HCT116 (cell line): ENCODE results near the gene GNA12. TPM values are rescaled to one million over a fixed set of nuclear protein-coding genes. Genes with fewer than 3 reads are reported as not detected.

Experiments
- ATAC-seq: fragments of 200-7000 bp; cut with Tn5 transposase; 2 replicates; pipeline ENCODE4 v1.9.1; 2020; ENCODE audit warnings: mild to moderate bottlenecking, moderate library complexity
- BruUV-seq: library from RNA; stranded (reverse); fragments of 400-500 nt; replicated peaks from 2 replicates; lab custom pipeline; 2021; lab: Mats Ljungman, UMichigan
- CTCF ChIA-PET: fragments of 300-600 bp; sonication (Branson Sonifier 250); formaldehyde crosslinking; loops from one replicate; lab custom pipeline; 2021; ENCODE audit warnings: antibody characterized with exemption; lab: Charles Lee
- POLR2A ChIA-PET: fragments of 300-600, 350-600 bp; sonication (Branson Sonifier 250); formaldehyde crosslinking; loops from one replicate; lab custom pipeline; 2021; ENCODE audit warnings: antibody characterized with exemption; lab: Charles Lee
- RAD21 ChIA-PET, 2 experiments: fragments of 300-600 bp; sonication (Branson Sonifier 250); formaldehyde crosslinking; loops; one replicate each; lab custom pipeline; 2023; ENCODE audit warnings: low total read pairs in 2 of 2; ENCODE audit not compliant: uncharacterized antibody in 2 of 2, unreplicated experiment in 2 of 2, low non-redundant PET in 1 of 2; lab: Charles Lee
- DNase-seq: peaks from one replicate; pipeline ENCODE4 v3.0.0-alpha.2; 2010; ENCODE audit warnings: low read depth, low spot score
- H2AFZ ChIP-seq: fragments of 200-600 bp; shearing (Covaris generic), sonication (generic); 2 replicates; pipeline ENCODE4 v1.6.1; 2017; ENCODE audit warnings: low read depth, mixed run types, mixed read lengths, antibody characterized with exemption, low read length; ENCODE audit not compliant: poor library complexity, severe bottlenecking
- H3K27ac ChIP-seq: 2 replicates; pipeline ENCODE4 v1.5.1; 2012; ENCODE audit warnings: low read depth, low read length
- H3K27me3 ChIP-seq: fragments of 200-600 bp; sonication (generic); 2 replicates; pipeline ENCODE4 v1.6.1; 2016; ENCODE audit warnings: mixed run types, low read length, mixed read lengths; ENCODE audit not compliant: insufficient read depth
- H3K36me3 ChIP-seq, 2 experiments: fragments of 200-500 bp in 1 of 2; fragments of 200-600 bp in 1 of 2; sonication (Bioruptor generic) in 1 of 2; sonication (generic) in 1 of 2; 2 replicates each; pipeline versions ENCODE4 v1.5.1 to v1.6.1; 2014 to 2016; ENCODE audit warnings: low read length in 2 of 2, inconsistent platforms in 1 of 2, mixed read lengths in 1 of 2, mixed run types in 1 of 2; ENCODE audit not compliant: insufficient read depth in 2 of 2, control insufficient read depth in 1 of 2
- H3K4me1 ChIP-seq, 2 experiments: fragments of 200-600 bp in 1 of 2; sonication (generic) in 1 of 2; 2 replicates each; pipeline versions ENCODE4 v1.5.1 to v1.6.1; 2012 to 2017; ENCODE audit warnings: low read length in 2 of 2, inconsistent platforms in 1 of 2, mild to moderate bottlenecking in 1 of 2, mixed read lengths in 1 of 2, mixed run types in 1 of 2, moderate library complexity in 1 of 2; ENCODE audit not compliant: insufficient read depth in 2 of 2, control insufficient read depth in 1 of 2
- H3K4me2 ChIP-seq: fragments of 200-600 bp; sonication (generic); 2 replicates; pipeline ENCODE4 v1.6.1; 2017; ENCODE audit warnings: mixed run types, low read length, mixed read lengths
- H3K4me3 ChIP-seq, 2 experiments: fragments of 200-600 bp in 1 of 2; sonication (generic) in 1 of 2; replicated peaks in 1 of 2; 2 replicates each; pipeline ENCODE4 v1.5.1; 2011 to 2016; ENCODE audit warnings: low read length in 2 of 2, control low read depth in 1 of 2, low read depth in 1 of 2, mild to moderate bottlenecking in 1 of 2, mixed read lengths in 1 of 2, mixed run types in 1 of 2
- H3K79me2 ChIP-seq: fragments of 200-600 bp; sonication (generic); 2 replicates; pipeline ENCODE4 v1.6.1; 2017; ENCODE audit warnings: mild to moderate bottlenecking, mixed run types, low read length, moderate library complexity, mixed read lengths; ENCODE audit not compliant: insufficient read depth
- H3K9ac ChIP-seq: fragments of 200-600 bp; sonication (generic); 2 replicates; pipeline ENCODE4 v1.6.1; 2016; ENCODE audit warnings: low read length, mixed read lengths
- H3K9me2 ChIP-seq: fragments of 200-600 bp; sonication (generic), shearing (Covaris generic); 2 replicates; pipeline ENCODE4 v1.6.1; 2017; ENCODE audit warnings: mixed run types, mild to moderate bottlenecking, moderate library complexity; ENCODE audit not compliant: insufficient read depth
- H3K9me3 ChIP-seq, 2 experiments: fragments of 200-500 bp in 1 of 2; fragments of 200-600 bp in 1 of 2; sonication (Bioruptor generic) in 1 of 2; sonication (generic) in 1 of 2; 2 replicates each; pipeline ENCODE4 v1.6.1; 2014 to 2017; ENCODE audit warnings: low read length in 2 of 2, mixed read lengths in 2 of 2, inconsistent platforms in 1 of 2, low read depth in 1 of 2, mild to moderate bottlenecking in 1 of 2, mixed run types in 1 of 2, moderate library complexity in 1 of 2; ENCODE audit not compliant: control insufficient read depth in 1 of 2, insufficient read depth in 1 of 2
- H4K20me1 ChIP-seq: fragments of 200-600 bp; sonication (generic), shearing (Covaris generic); 2 replicates; pipeline ENCODE4 v1.6.1; 2017; ENCODE audit warnings: mixed run types, mild to moderate bottlenecking, moderate library complexity; ENCODE audit not compliant: insufficient read depth
- CBX3 ChIP-seq: IDR thresholded peaks from 2 replicates; pipeline ENCODE4 v1.6.1; 2012; ENCODE audit warnings: low read depth
- CEBPB ChIP-seq: IDR thresholded peaks from 2 replicates; pipeline ENCODE4 v1.6.1; 2012; ENCODE audit warnings: low read depth
- ELF1 ChIP-seq: IDR thresholded peaks from 2 replicates; pipeline ENCODE4 v1.6.1; 2012; ENCODE audit warnings: low read depth, borderline replicate concordance
- JUND ChIP-seq: IDR thresholded peaks from 2 replicates; pipeline ENCODE4 v1.6.1; 2012
- MAX ChIP-seq: IDR thresholded peaks from 2 replicates; pipeline ENCODE4 v1.6.1; 2012
- POLR2AphosphoS5 ChIP-seq: IDR thresholded peaks from 2 replicates; pipeline ENCODE4 v1.6.1; 2011; ENCODE audit warnings: mild to moderate bottlenecking, low read depth, low read length, moderate library complexity
- RAD21 ChIP-seq: IDR thresholded peaks from 2 replicates; pipeline ENCODE4 v1.6.1; 2012; ENCODE audit warnings: low read depth, mild to moderate bottlenecking
- SIN3A ChIP-seq: IDR thresholded peaks from 2 replicates; pipeline ENCODE4 v1.6.1; 2012; ENCODE audit warnings: low read depth
- ZFX ChIP-seq: fragments of 450-650 bp; IDR thresholded peaks from 2 replicates; pipeline ENCODE4 v1.6.1; 2017
- ZNF274 ChIP-seq: fragments of 200-500 bp; sonication (Bioruptor generic); IDR thresholded peaks from 2 replicates; pipeline ENCODE4 v1.6.1; 2014; ENCODE audit warnings: mild to moderate bottlenecking, low read depth, low read length, inconsistent platforms
- intact Hi-C: fragments of 100-400 bp; cut with micrococcal nuclease; formaldehyde crosslinking; loops from 2 replicates; pipeline ENCODE4 v1.10.0; 2022
- total RNA-seq: library from RNA; stranded (reverse); gene quantifications from one replicate; pipeline ENCODE4 v1.2.1, GENCODE V29; 2021; ENCODE audit not compliant: unreplicated experiment
- TF ChIP-seq, protein P1 (sequence below): IDR thresholded peaks from 2 replicates; pipeline ENCODE4 v1.6.1; 2012
- TF ChIP-seq, protein P2 (sequence below), 3 experiments: fragments of 200-600 bp in 1 of 3; sonication (generic) in 1 of 3; IDR thresholded peaks in 2 of 3; conservative IDR thresholded peaks in 1 of 3; 2 replicates each; pipeline ENCODE4 v1.5.1; 2012 to 2017; ENCODE audit warnings: low read depth in 2 of 3, low read length in 2 of 3, antibody characterized with exemption in 1 of 3, borderline replicate concordance in 1 of 3, control low read depth in 1 of 3, mild to moderate bottlenecking in 1 of 3, mixed read lengths in 1 of 3, mixed run types in 1 of 3, moderate library complexity in 1 of 3; ENCODE audit not compliant: insufficient read depth in 1 of 3

Gene GNA12
- total RNA-seq, 1 experiment from 2014 or later: 32.6 TPM

- Histone ChIP-seq H4K20me1 (no peaks in the 10 kb centered on the region), H3K79me2 (peaks cover 41% of the 10 kb centered on the region), H3K27ac (peak overlapping the region; percentile 70; the same call in 1 of the 2 replicates), H3K9ac (peak overlapping the region; percentile 72), H2AFZ (no peak overlapping the region), H3K4me3 (peak overlapping the region; percentile 60 to 73), H3K4me2 (peak overlapping the region; percentile 94), H3K9me3 (no peaks in the 10 kb centered on the region), H3K4me1 (peaks cover 0 to 26% of the 10 kb centered on the region in 2 experiments; a peak in 2 of 4 replicates), H3K36me3 (no peaks in the 10 kb centered on the region; a peak in 1 of 4 replicates), H3K9me2 (no peaks in the 10 kb centered on the region), H3K27me3 (no peaks in the 10 kb centered on the region)
- ATAC-seq (no peak), DNase-seq (no peak)
- CTCF ChIA-PET: no interaction called here
- no TSS peak for BruUV-seq
- RAD21 ChIA-PET: no interaction called here
- POLR2A ChIA-PET: interaction anchor here (0.6 kb wide), 1 partner anchor 22 kb away, joined by 3 read pairs; no protein-coding TSS in a partner anchor
- TF ChIP-seq MAX: no peak
- TF ChIP-seq, protein P1, sequence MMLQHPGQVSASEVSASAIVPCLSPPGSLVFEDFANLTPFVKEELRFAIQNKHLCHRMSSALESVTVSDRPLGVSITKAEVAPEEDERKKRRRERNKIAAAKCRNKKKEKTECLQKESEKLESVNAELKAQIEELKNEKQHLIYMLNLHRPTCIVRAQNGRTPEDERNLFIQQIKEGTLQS: no peak
- intact Hi-C loops: no loop called here
Observed at GRCh38 chr7:2843711-2844152, 376 bp downstream of the GNA12 start.

GRCh38 chr7:2843191-2843685 lies 870 bp downstream of the GNA12 start:
- TF ChIP-seq CBX3 (no peak), ZNF274 (no peak), ZFX (no peak), SIN3A (no peak), POLR2AphosphoS5 (no peak), ELF1 (no peak), CEBPB (no peak), RAD21 (no peak), JUND (no peak)
- TF ChIP-seq, protein P1: no peak
- TF ChIP-seq, protein P2, sequence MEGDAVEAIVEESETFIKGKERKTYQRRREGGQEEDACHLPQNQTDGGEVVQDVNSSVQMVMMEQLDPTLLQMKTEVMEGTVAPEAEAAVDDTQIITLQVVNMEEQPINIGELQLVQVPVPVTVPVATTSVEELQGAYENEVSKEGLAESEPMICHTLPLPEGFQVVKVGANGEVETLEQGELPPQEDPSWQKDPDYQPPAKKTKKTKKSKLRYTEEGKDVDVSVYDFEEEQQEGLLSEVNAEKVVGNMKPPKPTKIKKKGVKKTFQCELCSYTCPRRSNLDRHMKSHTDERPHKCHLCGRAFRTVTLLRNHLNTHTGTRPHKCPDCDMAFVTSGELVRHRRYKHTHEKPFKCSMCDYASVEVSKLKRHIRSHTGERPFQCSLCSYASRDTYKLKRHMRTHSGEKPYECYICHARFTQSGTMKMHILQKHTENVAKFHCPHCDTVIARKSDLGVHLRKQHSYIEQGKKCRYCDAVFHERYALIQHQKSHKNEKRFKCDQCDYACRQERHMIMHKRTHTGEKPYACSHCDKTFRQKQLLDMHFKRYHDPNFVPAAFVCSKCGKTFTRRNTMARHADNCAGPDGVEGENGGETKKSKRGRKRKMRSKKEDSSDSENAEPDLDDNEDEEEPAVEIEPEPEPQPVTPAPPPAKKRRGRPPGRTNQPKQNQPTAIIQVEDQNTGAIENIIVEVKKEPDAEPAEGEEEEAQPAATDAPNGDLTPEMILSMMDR (IDR thresholded peaks at IDR 0.05 in 2 of 3, conservative IDR thresholded peaks at IDR 0.05 in 1 of 3; ENCODE audit: borderline replicate concordance in 1 of 3, insufficient read depth in 1 of 3, low read depth in 2 of 3, low read length in 2 of 3): no peak
- H3K27ac ChIP-seq: no peak overlapping the region
- H3K4me2 ChIP-seq: peak overlapping the region; percentile 94
- H3K79me2 ChIP-seq: peaks cover 43% of the 10 kb centered on the region
- ChIA-PET POLR2A (interaction anchor here (0.6 kb wide), 1 partner anchor 21 kb away, joined by 3 read pairs; no protein-coding TSS in a partner anchor), CTCF (no interaction called here), RAD21 (no interaction called here)
- H4K20me1 ChIP-seq: no peaks in the 10 kb centered on the region
- H3K9me2 ChIP-seq: no peaks in the 10 kb centered on the region
- peaks cover 0 to 26% of the 10 kb centered on the region in 2 experiments; a peak in 2 of 4 replicates for H3K4me1 ChIP-seq
- H2AFZ ChIP-seq: no peak overlapping the region
- no TSS peak for BruUV-seq
- DNase-seq: no peak
- peak overlapping the region; percentile 72 for H3K9ac ChIP-seq
- no peak for ATAC-seq
- H3K4me3 ChIP-seq: peak overlapping the region; percentile 60 to 73
- no peaks in the 10 kb centered on the region; a peak in 1 of 4 replicates for H3K36me3 ChIP-seq
- no peaks in the 10 kb centered on the region for H3K9me3 ChIP-seq
- no peaks in the 10 kb centered on the region for H3K27me3 ChIP-seq
- intact Hi-C loops: no loop called here
